ENCODE measurements around the gene CBX2.

The CBX2 gene

DNA sequence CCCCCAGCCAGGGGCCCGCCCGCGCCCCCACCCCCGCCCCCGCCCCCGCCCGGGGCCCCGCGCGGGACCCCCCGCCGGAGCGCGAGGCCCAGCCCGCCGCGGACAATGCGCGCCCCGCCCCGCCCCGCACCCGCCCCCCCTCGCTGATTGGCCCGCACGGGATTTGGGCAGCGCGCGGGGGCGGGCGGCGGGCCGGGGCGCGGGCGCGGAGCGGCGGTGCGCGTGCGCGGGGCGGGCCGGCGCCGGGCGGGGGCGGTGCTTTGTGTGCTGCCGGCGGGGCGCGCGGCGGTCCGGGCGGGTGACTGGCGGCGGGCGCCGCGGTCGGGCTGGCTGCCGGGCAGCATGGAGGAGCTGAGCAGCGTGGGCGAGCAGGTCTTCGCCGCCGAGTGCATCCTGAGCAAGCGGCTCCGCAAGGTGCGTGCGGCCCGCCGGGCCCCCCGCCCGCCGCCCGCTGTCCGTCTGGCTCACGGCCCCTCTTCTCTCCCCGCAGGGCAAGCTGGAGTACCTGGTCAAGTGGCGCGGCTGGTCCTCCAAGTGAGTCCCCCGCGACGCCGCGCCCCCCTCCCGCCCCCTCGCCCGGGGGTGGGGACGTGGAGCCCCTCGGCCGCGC lies at the start of gene CBX2:
TSS of gene CBX2 (plus strand) at position 255 of the 610 bp plus-strand sequence. CDS start at position 343, 88 bp downstream.
- ChIA-PET POLR2A (no interaction called here), CTCF (interaction anchor here (1.0 to 1.3 kb wide), 4 partner anchors 19 to 323 kb away, joined by 3 to 4 read pairs (median 3); partner anchors contain the start of genes CBX4, CBX8 and GAA)
- peak; percentile 96 for DNase-seq (ENCODE audit: extremely low spot score)
- TF ChIP-seq CTCF (IDR thresholded peaks at IDR 0.05; ENCODE audit: control extremely low read depth, extremely low read depth, low read depth, missing control alignments) = no peak

DNA sequence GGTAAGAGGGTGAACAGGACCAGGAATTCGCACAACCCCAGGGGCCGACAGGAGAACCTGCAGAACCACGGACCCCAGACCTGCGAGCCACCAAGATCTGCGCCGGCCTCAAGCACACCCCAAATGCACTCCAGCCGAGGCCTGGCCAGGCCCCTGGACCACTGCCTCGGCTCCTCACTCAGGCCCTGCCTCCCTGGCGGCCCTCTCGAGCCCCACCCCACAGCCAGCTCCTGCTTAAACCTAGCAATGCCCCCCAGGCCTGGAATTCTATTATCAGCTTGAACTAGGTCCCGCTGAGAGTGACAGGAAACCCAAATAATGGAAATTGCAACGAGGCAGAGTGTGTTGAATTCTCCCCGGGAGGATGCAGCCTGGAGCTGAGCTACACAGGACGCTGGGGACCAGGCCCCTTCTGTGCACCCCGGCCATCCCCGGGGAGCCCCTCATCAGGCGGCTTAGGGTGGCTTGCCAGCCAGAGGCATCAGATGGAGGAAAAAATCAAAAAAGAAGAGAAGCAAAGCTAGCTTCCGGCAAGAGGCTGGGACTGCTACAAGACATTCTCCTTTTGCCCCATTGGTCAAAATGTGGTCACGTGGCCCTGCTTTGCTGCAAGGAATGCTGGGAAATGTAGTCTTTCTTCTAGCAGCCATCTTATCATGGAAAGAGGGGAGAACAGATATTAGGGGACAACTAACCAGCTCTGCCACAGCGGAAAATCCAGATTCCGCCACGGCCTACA lies 49.6 kb upstream of the CBX2 start:
- ChIA-PET POLR2A (no interaction called here), CTCF (interaction anchor here (2.1 to 3.6 kb wide), 2 partner anchors 12 to 20 kb away, joined by 7 to 21 read pairs; no protein-coding TSS in a partner anchor)
- peak; percentile 93 for DNase-seq (ENCODE audit: extremely low spot score)
- TF ChIP-seq CTCF (IDR thresholded peaks at IDR 0.05; ENCODE audit: control extremely low read depth, extremely low read depth, low read depth, missing control alignments) = no peak

GRCh38 chr17:79728908-79729471 lies 49.0 kb upstream of the CBX2 start:
- POLR2A ChIA-PET = no interaction called here
- no peak for DNase-seq (ENCODE audit: extremely low spot score)
- no peak for TF ChIP-seq CTCF (IDR thresholded peaks at IDR 0.05; ENCODE audit: control extremely low read depth, extremely low read depth, low read depth, missing control alignments)
- CTCF ChIA-PET = interaction anchor here (2.1 to 3.6 kb wide), 2 partner anchors 12 to 20 kb away, joined by 7 to 21 read pairs; no protein-coding TSS in a partner anchor

DNA sequence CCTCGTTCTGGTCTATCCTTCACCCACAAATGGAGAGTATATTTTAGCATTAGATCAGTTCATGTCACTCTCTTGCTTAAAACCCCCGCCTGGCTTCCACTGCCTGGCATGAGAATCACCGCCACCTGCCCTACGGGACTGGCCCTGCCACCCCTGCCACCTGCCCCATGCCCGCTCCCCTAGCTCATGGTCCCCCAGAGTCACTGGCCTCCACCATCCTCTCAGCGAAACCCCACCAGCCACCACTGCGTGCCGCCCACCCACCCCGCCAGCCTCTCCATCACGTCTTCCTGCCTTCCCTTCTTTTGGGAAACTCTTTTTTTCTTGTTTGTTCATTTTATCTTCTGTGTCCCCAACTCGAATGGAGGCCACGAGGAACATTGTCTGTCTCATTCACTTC lies 48.2 kb upstream of the CBX2 start:
- no peak for TF ChIP-seq CTCF (IDR thresholded peaks at IDR 0.05; ENCODE audit: control extremely low read depth, extremely low read depth, low read depth, missing control alignments)
- DNase-seq (ENCODE audit: extremely low spot score) = no peak
- POLR2A ChIA-PET = no interaction called here
- CTCF ChIA-PET = interaction anchor here (3.6 kb wide), 1 partner anchor 11 kb away, joined by 21 read pairs; no protein-coding TSS in a partner anchor

GRCh38 chr17:79730437-79730768 lies 47.5 kb upstream of the CBX2 start:
- DNase-seq (ENCODE audit: extremely low spot score) = no peak
- CTCF ChIA-PET = no interaction called here
- TF ChIP-seq CTCF (IDR thresholded peaks at IDR 0.05; ENCODE audit: control extremely low read depth, extremely low read depth, low read depth, missing control alignments) = no peak
- POLR2A ChIA-PET = no interaction called here

- POLR2A ChIA-PET = no interaction called here
- CTCF ChIA-PET = no interaction called here
- TF ChIP-seq CTCF (IDR thresholded peaks at IDR 0.05; ENCODE audit: control extremely low read depth, extremely low read depth, low read depth, missing control alignments) = no peak
- DNase-seq (ENCODE audit: extremely low spot score) = no peak
These were observed 47.0 kb upstream of the CBX2 start, which contains the start of gene ENPP7 for GRCh38 chr17:79730769-79731483. TSS of gene ENPP7 (plus strand) at chr17:79730943. CDS start at chr17:79731140, 197 bp downstream.

All from GM10248 (cell line).